HG03280 (cell line): Measurements from ENCODE around the gene MECP2.
A peak's percentile ranks its signal among the peaks of the same experiment; 100 is the strongest.
"Not testable (repeated sequence)": the region's sequence is repeated elsewhere in the genome, so short reads cannot be mapped to it uniquely, and the experiment has no call there.

Source experiments
- ATAC-seq: cut with Tn5 transposase; IDR thresholded peaks from one replicate; pipeline ENCODE4 v1.9.1; 2021; ENCODE audit warnings: mild to moderate bottlenecking, moderate library complexity; ENCODE audit not compliant: unreplicated experiment

The MECP2 gene

DNA sequence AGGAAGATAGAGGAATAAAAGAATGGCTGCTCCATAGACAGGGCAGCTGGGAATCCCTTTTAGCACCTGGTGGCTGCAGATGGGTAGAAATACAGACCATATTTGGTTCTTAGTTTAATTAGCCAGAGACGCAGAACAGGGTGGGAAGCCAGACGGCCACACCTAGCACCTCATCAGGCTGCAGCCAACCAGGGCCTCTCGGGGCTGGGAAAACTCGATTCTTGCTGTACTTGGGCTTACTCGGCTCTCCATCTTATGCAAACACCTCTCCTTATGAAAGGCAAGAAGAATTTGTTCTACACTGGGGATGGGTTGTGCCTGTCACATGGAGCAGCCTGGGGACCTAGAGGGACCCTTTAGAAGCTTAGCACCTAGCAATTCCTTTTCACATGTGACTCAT, 97.5 kb downstream of the MECP2 start:
- no peak for ATAC-seq

DNA sequence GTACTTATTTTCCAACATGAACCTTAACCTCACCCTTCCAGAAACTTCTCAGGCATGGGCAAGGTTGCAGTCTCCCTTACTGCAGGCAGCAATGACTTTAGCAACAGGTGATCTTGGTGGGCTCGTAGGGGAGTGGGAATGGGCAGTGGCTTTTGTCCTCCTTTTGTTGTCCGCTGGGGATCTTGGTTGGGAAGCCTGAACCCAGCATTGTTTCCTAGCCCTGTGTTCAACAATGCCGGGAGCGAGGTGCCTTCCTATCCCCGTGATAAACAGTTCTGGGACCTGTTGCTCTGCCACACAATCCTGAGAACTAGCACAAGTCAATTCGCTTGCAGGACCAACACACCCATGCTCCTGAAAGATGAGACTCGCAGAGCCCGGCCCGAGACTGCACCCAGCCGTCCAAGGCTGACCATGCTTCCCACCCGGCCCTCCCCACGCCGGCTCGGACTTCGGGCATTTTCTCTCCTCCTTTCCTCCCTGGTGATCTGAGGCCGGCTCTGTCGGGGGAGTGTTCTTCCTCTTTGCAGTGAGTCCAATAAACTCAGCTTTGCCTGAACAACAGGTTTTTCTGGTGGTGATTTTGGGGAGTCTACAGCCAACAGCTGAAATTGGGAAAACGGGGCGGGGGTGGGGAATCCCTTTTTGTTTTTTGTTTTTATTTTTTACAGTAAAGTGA, 98.0 kb downstream of the MECP2 start:
- ATAC-seq: no peak

DNA sequence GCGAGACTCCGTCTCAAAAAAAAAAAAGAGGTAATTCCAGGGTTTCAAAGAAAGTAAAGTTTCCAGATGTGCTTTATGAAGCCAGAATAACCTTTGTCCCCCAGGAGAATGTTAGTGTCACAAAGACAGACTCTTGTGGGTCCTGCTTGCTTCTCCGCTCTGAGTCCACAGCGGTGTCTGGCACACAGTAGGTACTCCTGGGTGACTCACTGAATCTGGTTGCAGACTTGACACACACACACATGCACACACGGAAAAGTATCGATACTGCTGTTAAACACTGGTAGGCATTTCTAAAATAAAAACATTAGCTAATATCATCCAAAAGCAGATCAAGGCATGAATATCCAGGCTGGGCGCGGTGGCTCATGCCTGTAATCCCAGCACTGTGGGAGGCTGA, 102.0 kb downstream of the MECP2 start:
- ATAC-seq: no peak

DNA sequence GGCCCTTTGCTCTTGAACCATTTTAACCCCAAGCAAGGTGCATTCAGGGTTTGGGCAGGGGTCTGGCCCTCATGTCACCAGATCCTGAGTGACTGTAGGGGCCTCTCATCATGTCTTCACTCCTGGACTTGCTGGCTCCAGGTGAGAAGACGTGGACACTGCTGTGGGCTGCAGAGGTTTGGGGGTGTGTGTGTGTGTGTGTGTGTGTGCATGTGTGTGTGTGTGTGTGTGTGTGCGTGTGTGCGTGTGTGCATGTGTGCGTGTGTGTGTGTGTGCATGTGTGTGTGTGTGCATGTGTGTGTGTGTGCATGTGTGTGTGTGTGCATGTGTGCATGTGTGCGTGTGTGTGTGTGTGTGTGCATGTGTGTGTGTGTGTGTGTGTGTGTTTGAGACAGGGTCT, 103.1 kb downstream of the MECP2 start:
- ATAC-seq: not testable (repeated sequence)

DNA sequence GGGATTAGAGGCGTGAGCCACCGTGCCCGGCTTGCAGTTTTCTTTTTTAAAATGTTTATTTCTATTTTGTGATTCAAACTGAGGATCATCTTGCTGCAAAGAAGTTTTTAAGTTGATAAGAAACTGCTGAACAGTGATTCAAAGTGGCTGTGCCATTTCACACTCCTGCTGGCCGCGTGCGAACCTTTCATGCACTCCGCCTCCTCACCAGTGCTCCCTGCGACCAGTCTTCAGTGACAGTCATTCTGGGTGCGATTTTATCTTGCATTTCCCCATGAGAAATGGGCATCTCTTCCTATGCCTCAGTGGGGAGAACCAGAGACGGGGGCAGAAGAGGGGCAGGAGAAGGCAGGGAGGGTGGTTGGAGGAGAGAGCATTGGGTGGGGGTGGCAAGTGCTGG, 103.5 kb downstream of the MECP2 start:
- ATAC-seq: no peak

DNA sequence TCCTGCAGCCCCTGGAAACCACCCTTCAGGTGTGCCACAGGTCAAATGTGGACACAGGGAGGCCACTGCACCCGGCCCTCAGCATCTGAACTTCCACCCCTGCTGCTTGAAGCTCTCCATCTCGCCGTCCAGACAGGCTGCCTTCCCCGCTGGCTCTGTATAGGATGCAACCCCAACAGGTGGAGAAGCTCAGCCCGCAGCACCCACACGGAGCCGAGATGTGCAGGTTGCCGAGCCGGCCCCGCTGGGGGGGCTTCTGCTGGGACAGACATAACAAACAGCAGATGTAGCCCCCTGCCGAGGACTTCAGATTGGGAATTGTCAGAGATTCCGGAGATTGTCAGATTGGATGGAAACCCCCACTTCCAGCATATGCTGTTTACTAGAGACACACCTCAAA, 104.4 kb downstream of the MECP2 start:
- ATAC-seq: no peak

DNA sequence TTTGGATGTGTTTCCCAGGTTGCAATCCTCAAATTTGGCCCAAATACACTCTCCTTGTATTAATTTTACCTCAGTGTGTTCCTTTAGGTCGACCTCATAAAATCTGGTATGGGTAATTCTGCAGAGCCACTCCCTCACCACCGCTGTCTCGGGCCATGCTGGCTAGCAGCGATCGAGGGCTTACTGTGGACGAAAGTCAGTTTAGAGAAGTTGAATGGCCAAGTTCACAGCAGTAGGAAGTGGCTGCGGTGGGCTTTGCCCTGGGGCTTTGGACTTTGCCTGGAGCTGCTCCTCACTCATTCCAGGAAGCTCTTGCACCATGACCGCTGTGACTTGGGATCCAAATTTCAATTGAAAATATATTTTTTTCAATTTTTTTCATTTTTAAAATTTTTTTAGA, 105.3 kb downstream of the MECP2 start:
- ATAC-seq: no peak

DNA sequence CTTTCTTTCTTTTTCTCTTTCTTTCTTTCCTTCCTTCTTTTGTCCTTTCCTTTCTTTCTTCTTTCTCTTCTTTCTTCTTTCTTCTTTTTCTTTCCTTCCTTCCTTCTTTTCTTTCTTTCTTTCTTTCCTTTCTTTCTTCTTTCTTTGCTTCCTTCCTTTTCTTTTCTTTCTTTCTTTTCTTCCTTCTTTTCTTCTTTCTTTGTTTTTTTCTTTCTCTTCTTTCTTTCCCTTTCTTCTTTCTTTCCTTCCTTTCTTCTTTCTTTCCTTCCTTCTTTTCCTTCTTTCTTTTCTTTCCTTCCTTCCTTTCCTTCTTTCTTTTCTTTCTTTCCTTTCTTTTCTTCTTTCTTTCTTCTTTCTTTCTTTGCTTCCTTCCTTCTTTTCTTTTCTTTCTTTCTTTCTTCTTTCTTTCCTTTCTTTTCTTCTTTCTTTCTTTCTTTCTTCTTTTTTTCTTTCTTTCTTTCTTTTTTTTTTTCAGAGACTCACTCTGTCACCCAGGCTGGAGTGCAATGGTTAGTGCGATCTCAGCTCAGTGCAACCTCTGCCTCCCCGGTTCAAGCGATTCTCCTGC, 106.4 kb downstream of the MECP2 start:
- ATAC-seq: no peak

DNA sequence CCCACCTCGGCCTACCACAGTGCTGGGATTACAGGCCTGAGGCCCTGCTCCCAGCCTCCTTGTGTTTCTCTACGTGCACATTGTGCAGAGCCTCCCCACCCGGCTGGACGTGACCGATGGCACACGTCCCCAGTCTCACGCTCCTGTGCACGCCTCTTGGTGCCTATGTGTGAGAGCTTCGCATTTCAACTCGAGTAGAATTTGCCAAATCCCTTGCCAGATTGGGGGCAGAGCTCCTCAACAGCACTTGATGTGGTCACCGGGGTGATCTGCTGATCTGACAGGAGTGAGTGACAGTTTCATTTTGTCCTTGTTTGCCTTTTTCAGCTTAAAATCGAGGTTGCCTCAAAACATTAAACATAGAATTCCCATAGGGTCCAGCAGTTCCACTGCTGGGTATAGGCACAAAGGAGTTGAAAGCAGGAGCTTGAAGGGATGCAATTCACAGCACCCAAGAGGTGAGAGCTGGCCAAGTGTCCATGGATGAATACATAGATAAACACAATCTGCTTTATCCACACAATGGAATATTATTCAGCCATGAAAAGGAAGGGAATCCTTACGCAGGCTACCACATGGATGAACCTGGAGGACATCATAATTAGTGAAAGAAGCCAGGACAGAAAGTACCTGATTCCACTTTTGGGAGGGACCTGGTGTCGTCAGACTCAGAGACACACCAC, 107.4 kb downstream of the MECP2 start:
- no peak for ATAC-seq

DNA sequence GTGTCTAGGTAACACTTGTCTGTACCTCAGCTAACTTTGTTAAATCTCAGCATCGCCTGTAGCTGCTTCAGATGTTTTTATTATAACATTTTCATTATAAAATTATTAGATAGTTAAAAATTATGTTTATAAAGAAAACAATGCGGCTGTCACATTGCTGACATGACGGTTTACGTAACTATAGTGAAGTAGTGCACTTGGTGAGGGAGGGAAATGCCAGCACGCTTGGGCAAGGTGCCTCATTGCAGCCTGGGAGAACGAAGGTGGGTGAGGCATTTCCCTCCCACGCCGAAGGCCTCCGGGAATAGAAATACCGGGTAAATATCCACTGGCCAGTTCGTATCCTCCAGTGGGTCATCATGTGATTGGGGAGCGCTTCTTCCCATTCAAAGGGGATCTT, 109.0 kb downstream of the MECP2 start:
- ATAC-seq: no peak

DNA sequence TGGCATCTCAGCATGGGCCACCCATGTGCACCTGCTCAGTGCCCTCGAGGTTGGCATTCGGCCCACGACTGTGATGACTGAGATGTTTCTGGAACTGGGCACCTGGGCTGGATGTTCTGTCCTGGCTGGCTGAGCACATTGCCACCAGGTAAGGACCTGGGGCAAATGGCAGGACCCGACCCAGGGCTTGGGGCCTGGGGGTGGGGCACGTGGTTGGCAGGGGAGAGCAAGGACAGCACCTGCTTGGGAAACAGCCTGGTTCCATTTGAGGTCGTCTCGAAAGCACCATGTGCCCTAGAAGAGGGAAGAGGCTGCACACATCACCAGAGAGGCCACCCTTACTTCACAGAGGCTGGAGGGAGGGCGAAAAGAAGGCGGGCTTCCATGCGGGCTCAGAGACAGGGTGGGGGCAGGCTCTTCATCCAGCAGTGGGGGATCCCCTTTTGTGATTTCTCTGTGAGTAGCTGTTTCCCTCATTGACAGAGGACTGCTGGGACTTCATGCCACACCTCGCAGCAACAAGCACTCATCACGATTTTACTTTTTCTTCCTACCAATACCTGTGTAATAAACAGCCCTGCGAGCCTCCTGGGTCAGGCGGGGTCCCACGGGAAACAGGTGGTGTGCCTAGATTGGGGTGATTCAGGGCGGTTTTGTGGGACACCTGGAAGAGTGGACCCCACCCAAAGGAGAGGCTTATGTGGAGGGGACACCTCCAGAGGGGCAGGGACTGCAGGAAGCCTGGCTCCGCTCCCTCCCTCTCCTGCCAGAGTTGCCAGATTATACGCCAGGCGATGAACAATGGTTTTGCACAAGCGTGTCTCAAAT, 113.0 kb downstream of the MECP2 start:
- ATAC-seq: peak; percentile 43

DNA sequence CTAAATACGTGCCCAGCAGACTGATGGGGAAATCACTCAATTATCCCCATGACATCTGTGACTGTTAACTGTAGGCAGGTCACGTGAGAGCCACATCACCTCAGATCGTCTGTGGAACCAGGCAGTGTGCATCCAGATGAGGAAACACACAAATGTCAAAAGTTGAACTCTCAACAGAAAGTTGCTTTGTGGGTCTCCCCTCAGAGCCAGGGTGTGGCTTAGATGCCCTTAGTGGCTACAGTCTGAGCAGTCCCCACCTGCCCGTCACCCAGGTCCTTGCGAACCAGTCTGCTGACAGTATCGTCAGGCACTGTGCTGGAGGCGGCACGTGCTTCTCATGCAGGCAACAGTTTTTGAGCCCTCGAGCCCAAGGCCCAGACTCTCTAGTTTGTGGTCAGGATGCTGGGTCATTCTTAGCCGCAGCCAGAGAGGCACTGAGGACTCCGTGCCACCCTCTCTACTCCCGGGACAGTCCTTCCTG, 114.2 kb downstream of the MECP2 start:
- no peak for ATAC-seq

DNA sequence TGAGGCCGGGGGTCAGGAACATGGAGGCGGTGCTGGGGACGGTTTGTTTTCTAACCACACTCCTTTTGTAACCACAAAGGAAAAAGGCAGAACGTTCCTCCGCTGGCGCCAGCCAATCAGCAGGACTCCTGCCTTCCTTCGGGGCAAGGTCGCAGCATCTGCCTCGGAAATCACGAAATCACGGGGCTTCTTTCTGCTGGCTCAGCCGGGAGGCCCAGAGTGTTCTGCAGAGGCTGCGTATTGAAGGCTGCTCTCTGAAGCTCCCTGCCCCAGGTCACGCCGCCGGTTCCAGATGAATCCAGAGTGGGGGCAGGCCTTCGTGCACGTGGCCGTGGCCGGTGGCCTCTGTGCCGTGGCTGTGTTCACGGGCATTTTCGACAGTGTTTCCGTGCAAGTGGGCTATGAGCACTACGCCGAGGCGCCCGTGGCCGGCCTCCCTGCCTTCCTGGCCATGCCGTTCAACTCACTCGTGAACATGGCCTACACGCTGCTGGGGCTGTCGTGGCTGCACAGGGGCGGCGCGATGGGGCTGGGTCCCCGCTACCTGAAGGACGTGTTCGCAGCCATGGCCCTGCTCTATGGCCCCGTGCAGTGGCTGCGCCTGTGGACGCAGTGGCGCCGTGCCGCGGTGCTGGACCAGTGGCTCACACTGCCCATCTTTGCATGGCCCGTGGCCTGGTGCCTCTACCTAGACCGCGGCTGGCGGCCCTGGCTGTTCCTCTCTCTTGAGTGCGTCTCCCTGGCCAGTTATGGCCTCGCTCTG, 115.6 kb downstream of the MECP2 start:
- no peak for ATAC-seq

DNA sequence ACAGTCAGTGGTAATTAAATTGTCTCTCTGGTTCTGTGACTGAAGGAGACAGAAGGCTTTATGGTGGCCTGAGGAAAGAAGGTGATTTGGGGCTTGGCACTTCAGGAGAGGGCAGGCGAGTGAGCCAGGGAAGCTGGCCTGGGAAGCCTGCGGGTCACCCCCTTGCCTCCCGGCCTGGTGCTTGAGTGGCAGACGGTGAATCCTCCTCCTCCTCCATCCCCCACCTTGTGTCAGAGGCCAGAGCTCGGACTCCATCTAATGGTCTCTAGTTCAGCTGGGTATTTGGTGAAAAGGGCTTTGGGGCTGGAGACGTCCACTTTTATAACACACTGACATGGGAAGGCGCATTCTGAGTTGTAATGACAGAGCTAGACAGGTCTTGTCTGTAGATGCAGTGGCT, 116.3 kb downstream of the MECP2 start:
- no peak for ATAC-seq

DNA sequence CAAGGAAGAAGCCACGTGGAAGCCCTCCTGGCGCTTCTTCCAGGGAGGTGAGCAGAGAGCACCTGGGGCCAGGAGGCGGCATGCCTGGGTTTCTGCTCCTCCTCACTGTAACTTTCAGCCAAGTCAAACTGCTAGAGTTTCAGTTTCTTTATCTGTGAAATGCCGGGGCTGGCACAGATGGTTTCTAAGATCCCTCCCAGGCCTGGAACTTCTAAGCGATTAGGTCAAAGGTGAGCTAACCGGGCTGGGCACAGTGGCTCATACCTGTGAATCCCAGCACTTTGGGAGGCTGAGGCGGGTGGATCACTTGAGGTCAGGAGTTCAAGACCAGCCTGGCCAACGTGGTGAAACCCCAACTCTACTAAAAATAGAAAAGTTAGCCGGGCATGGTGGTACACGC, 117.1 kb downstream of the MECP2 start:
- peak; percentile 54 for ATAC-seq

DNA sequence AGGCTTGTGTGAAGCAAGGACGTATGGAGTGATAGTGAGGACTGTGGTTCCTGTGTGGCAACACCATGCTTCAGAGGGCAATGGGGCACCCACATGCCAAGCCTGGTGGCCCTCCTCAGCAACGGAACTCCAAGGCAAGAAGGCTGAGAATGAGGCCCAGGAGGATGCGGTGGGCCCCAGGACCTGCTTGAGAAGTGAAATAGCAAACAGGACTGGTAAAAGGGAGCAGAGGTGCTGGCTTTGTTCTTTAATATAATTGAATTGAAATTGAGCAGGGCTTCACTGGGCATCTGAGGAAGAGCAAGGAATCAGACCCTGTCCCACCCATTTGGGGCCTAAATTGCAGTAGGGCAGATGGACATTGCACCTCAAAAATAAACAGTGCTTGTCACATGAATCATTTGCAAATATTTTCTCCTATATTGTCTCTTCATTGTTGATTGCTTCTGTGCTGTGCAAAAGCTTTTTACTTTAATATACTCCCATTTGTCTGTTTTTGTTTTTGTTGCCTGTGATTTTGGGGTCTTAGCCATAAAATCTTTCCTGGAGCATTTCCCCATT, 122.7 kb downstream of the MECP2 start:
- ATAC-seq: no peak

DNA sequence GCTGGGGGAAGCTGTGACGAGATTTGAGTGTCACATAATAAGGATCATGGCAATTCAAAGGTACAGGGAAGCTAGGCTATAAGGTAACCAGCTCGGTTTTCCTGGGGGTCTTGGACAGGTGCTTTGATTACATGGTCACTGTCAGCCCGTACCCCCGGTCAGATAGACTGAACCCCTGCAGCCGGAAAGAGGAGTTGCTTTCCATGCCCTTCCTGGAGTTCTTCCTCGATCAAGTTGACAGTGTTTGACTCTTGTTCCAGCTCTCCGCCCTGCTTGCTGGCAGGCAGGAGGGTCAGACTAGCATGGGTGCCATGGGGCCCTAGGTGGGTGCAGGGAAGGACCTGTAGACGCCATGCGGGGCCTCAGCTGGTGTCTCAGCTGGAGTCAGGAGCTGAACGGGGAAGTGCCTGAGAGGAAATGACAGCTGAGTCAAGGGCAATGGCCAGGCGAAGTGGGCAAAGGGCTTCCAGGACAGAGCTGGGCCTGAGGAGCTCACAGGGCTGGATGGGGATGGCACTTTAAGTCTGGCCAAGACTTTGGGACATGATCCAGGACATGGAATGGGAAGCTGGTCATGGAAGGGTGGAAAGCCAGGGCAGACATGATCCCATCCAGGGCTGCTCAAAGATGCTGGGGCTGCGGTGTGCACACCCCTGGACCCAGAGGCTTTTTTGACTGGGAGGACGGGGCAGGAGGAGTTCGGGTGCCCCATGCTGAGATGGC, 123.4 kb downstream of the MECP2 start:
- no peak for ATAC-seq

DNA sequence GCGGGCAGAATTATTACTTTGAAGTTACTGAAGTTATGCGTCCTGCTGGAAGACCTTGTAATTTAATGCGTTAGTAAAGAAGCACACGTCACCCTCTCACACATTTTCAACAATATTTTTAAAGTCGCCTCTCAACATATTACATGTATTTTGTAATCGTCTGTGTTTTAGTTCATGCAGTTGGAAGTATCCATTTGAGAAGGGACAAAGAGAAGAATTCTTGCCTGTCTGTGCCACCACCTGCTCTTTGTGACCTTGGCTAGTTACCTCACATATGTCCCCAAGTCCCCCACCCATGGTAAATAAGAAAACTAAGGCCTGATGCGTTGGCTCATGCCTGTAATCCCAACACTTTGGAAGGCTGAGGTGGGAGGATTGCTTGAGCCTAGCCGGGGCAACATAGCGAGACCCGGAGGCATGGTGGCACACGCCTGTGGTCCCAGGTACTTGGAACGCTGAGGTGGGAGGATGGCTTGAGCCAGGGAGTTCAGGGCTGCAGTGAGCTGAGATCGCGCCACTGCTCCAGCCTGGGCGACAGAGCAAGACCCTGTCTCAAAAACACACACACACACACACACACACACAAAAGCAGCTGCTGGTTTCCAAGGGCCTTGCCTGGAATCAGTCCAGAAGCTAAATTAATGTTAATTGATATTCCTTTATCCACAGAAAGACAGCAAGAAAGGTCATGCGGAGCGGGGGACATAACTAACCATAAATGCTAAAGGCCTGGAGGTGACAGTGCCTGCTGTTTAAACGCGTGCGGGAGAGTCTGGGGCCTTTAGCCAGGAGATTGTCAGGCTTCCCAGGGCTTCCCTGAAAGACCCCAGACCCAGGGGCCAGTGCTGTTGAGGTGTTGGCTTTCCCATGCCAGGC, 124.2 kb downstream of the MECP2 start:
- no peak for ATAC-seq
